IPS-20b (cell line): ENCODE data around the gene PROSER3.

Experiments used
- H3K27ac ChIP-seq: one replicate; pipeline ENCODE4 v1.5.1; 2013; ENCODE audit warnings: low read length
- H3K27me3 ChIP-seq: 2 replicates; pipeline ENCODE4 v1.6.1; 2013; ENCODE audit warnings: mild to moderate bottlenecking, low read length, inconsistent platforms; ENCODE audit not compliant: insufficient read depth
- H3K36me3 ChIP-seq: 2 replicates; pipeline ENCODE4 v1.6.1; 2013; ENCODE audit warnings: low read depth, mild to moderate bottlenecking, inconsistent platforms, low read length, moderate library complexity; ENCODE audit not compliant: insufficient read depth
- H3K4me1 ChIP-seq: 2 replicates; pipeline ENCODE4 v1.6.1; 2013; ENCODE audit warnings: mild to moderate bottlenecking, control low read depth, inconsistent platforms, low read length, moderate library complexity; ENCODE audit not compliant: insufficient read depth
- H3K4me3 ChIP-seq: 2 replicates; pipeline ENCODE4 v1.5.1; 2013; ENCODE audit warnings: mild to moderate bottlenecking, low read length, inconsistent platforms
- H3K9ac ChIP-seq: 2 replicates; pipeline ENCODE4 v1.6.1; 2013; ENCODE audit warnings: low read depth, mild to moderate bottlenecking, inconsistent platforms, low read length, moderate library complexity
- H3K9me3 ChIP-seq: 2 replicates; pipeline ENCODE4 v1.6.1; 2013; ENCODE audit warnings: mild to moderate bottlenecking, low read depth, low read length, inconsistent platforms; ENCODE audit not compliant: insufficient read depth

PROSER3 gene

DNA sequence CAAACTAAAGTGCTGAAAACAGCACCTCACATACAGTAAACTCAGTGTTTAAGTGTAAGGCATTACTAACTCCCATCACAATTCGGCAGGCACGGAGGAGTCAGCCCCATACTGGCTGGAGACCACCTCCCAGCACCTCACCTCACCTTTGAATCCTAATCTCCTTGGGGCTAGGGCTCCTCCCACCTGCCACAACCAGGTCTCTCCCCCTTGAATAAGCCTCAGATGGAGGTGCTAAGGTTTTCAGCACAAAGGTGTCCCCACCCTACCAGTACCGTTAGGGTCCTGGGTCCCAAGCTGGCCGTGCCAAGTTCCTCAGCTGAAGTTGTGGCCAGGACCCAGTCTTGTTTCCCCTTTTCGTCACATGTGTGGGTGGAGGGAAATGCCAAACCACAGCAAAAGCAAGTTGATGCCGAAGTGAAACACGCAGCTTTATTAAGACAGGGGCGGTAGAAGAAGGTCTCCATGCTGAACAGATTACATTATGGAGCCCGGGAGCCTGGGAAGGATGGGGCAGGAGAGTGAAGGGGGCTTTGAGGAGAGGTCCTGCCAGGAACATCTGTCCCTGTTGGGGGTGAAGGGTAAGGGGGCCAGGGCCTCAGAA lies 15.8 kb upstream of the PROSER3 start, which contains the start of gene IGFLR1:
TSS of gene IGFLR1 (minus strand) at position 332 of the 604 bp plus-strand sequence. CDS start 1,272 bp downstream, outside the sequence.
- peaks cover 19% of the 10 kb centered on the region for H3K36me3 ChIP-seq
- H3K9ac ChIP-seq = no peak within 1 kb of the TSS; the same call in 1 of the 2 replicates
- H3K4me3 ChIP-seq = peak within 1 kb of the TSS; percentile 80
- H3K9me3 ChIP-seq = no peaks in the 10 kb centered on the region
- H3K27me3 ChIP-seq = no peaks in the 10 kb centered on the region
- peaks cover 3% of the 10 kb centered on the region; the same call in 1 of the 2 replicates for H3K4me1 ChIP-seq
- H3K27ac ChIP-seq = no peak within 1 kb of the TSS

DNA sequence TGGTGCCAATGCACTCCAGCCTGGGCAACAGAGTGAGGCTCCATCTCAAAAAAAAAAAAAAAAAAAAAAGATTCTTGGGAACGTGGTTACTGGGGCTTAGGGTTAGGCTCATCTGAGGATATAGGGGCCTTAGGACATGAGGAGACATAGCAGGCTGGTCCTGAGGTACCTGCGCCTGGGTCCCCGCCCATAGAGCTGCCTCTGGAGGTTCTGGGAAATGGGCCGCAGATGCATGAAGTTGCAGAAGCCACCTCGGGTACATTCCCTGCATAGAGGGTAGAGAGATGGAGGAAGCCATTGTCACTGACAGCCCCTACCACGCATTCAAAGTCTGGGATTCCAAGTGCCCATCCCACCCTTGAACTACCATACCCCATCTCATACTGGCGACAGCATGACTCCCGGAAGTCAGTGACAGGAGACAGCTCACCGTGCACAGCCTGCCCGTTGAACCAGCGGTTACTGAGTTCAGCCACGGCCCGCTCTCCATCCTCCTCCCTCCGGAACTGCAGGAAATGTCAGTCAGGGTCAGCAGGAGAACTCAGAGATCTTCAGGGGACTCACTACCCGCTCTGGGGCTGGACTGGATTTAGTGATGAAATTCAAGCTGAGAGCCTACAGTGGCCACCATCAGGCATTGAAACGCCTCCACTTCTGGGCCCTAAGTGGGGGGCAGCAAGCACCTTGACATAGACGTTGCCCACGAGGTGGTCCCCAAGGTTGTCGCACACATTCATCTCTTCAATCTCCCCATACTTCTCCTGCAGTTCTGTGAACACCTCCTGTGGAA lies 14.1 kb upstream of the PROSER3 start:
- H3K9ac ChIP-seq = peak overlapping the region; percentile 97; the same call in 1 of the 2 replicates
- peak overlapping the region; percentile 83 for H3K4me3 ChIP-seq
- H3K27me3 ChIP-seq = no peaks in the 10 kb centered on the region
- no peak overlapping the region for H3K27ac ChIP-seq
- peaks cover 3% of the 10 kb centered on the region; the same call in 1 of the 2 replicates for H3K4me1 ChIP-seq
- H3K9me3 ChIP-seq = no peaks in the 10 kb centered on the region
- H3K36me3 ChIP-seq = peaks cover 4% of the 10 kb centered on the region

- Histone ChIP-seq H3K4me3 (peak overlapping the region; percentile 83), H3K27me3 (no peaks in the 10 kb centered on the region), H3K9me3 (no peaks in the 10 kb centered on the region), H3K9ac (peak overlapping the region; percentile 97; the same call in 1 of the 2 replicates), H3K27ac (peak overlapping the region; percentile 94), H3K4me1 (peaks cover 3% of the 10 kb centered on the region; the same call in 1 of the 2 replicates), H3K36me3 (no peaks in the 10 kb centered on the region)
These were observed 13.3 kb upstream of the PROSER3 start for GRCh38 chr19:35744430-35745327.

- H3K4me1 ChIP-seq = peaks cover 3% of the 10 kb centered on the region; the same call in 1 of the 2 replicates
These were observed 12.5 kb upstream of the PROSER3 start, which contains the start of the genes PSENEN and U2AF1L4 for GRCh38 chr19:35745328-35746086. PSENEN (plus strand) TSS chr19:35745651; CDS start chr19:35745931, 280 bp downstream. U2AF1L4 (minus strand) TSS chr19:35745418; CDS start chr19:35745391, 27 bp downstream.

GRCh38 chr19:35746087-35746462 lies 11.9 kb upstream of the PROSER3 start:
- no peaks in the 10 kb centered on the region for H3K9me3 ChIP-seq
- H3K4me3 ChIP-seq = peak overlapping the region; percentile 83
- H3K27ac ChIP-seq = peak overlapping the region; percentile 65
- peak overlapping the region; percentile 97; the same call in 1 of the 2 replicates for H3K9ac ChIP-seq
- H3K27me3 ChIP-seq = no peaks in the 10 kb centered on the region
- no peaks in the 10 kb centered on the region for H3K36me3 ChIP-seq
- peaks cover 3% of the 10 kb centered on the region; the same call in 1 of the 2 replicates for H3K4me1 ChIP-seq

More at GRCh38 chr19:35745328-35746086, 12.5 kb upstream of the PROSER3 start, which contains the start of the genes PSENEN and U2AF1L4:
- Histone ChIP-seq H3K36me3 (no peaks in the 10 kb centered on the region), H3K9me3 (no peaks in the 10 kb centered on the region), H3K27me3 (no peaks in the 10 kb centered on the region), H3K27ac (peak within 1 kb of the TSS; percentile 94), H3K4me3 (peak within 1 kb of the TSS; percentile 83), H3K9ac (peak within 1 kb of the TSS; percentile 97; the same call in 1 of the 2 replicates)

DNA sequence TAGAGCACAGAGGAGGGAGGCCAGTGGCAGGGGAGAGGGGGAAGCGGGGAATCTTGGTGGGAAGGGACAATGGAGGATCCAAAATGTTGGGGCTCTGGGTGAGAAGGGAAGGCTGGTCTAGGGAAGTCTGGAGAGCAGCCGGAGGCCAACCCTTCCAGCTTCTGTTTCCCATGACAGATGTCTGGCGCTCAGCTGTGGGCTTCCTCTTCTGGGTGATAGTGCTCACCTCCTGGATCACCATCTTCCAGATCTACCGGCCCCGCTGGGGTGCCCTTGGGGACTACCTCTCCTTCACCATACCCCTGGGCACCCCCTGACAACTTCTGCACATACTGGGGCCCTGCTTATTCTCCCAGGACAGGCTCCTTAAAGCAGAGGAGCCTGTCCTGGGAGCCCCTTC lies 11.4 kb upstream of the PROSER3 start:
- Histone ChIP-seq H3K9ac (peak overlapping the region; percentile 97; the same call in 1 of the 2 replicates), H3K9me3 (no peaks in the 10 kb centered on the region), H3K36me3 (no peaks in the 10 kb centered on the region), H3K4me1 (peaks cover 3% of the 10 kb centered on the region; the same call in 1 of the 2 replicates), H3K4me3 (peak overlapping the region; percentile 83), H3K27me3 (no peaks in the 10 kb centered on the region), H3K27ac (no peak overlapping the region)

DNA sequence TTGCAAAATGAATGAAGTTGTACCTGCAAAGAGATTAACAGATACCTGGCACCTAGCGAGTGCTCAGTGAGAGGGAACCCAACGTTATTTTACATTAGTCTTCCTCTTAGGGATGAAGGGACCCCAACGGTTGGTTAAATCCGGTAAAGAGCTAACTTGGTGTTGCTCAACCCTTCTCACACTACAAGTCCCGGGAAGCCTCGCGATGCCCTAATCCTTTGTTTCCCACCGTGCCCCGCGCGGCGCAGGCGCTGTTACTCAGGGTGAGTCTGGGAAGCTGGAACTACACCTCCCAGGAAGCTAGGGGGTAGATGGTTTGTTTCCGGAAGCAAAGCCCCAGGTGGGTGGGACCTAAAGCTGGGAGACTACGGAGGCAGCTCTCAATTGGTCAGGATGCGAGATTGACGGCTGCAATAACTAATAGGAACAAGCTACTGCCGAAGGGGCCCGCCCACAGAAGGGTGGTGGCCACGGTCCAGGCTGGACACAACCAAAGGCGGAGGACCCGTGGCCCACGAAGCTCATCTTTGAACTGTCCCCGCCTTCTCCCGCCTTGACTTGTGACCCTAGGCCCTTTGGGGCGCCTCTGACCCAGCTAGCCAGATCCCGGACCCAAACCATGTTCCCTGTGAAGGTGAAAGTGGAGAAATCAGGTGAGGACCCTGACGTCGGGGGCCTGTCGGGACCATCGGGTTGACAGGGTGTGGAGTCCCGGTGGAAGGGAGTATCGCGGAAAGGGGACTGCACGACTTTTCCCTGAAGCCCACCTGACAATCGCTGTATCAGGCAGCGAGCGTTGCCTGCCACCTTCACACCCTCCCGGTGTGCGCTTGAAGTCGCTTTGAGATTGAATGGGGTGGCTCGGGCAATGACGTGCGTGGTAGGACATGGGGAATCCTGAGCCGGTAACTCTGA lies 9.6 kb upstream of the PROSER3 start, which contains the start of gene LIN37:
TSS of gene LIN37 (plus strand) at position 471 of the 915 bp plus-strand sequence. CDS start at position 620, 149 bp downstream.
- Histone ChIP-seq H3K4me3 (peak within 1 kb of the TSS; percentile 89), H3K36me3 (no peaks in the 10 kb centered on the region), H3K27ac (no peak within 1 kb of the TSS), H3K9me3 (no peaks in the 10 kb centered on the region), H3K27me3 (no peaks in the 10 kb centered on the region), H3K9ac (peak within 1 kb of the TSS; percentile 63), H3K4me1 (peaks cover 3% of the 10 kb centered on the region; the same call in 1 of the 2 replicates)

GRCh38 chr19:35750167-35750566 lies 7.8 kb upstream of the PROSER3 start:
- no peak overlapping the region for H3K4me3 ChIP-seq
- H3K4me1 ChIP-seq = peaks cover 6% of the 10 kb centered on the region; the same call in 1 of the 2 replicates
- no peaks in the 10 kb centered on the region for H3K9me3 ChIP-seq
- no peak overlapping the region for H3K27ac ChIP-seq
- peaks cover 6% of the 10 kb centered on the region; the same call in 1 of the 2 replicates for H3K27me3 ChIP-seq
- H3K9ac ChIP-seq = no peak overlapping the region
- H3K36me3 ChIP-seq = no peaks in the 10 kb centered on the region

DNA sequence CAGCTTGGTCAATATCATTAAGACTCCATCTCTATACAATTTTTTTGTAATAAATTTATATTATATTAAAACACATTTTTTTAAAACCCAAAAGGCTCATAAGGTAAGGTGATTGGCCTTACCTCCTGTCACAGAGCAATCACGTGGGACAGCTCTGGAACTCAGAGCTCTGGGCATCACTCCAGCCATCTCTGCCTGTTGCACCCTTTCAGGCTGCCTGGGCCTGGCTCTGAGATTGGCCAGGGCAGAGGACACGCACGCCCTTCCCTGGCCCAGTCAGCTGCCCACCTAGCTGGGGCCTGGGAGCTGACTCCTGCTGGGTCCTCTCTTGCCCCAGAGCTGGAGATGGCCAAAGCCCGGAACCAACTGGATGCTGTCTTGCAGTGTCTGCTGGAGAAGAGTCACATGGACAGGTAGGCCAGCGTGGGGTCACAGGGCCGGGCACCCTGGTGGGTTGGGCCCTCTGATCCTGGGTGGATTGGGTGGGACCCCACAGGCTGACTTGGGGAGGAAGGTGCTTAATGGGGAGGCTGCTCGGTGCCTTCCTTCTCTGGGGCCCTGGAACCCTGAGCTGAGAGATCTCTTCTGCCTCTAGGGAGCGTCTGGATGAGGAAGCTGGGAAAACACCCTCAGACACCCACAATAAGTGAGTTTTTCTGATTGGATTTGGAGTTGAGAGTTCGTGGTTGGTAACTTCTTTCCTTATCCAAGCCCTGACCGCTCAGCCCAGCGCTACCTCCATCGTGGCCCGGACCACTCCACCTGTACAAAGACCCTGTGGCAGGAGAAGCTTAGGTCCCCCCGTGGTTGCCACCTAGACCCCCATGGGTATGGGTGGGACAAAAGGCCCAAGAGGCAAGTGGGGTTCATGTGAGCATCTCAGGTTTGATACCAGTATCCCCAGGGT lies 5.9 kb upstream of the PROSER3 start:
- Histone ChIP-seq H3K27ac (no peak overlapping the region), H3K36me3 (no peaks in the 10 kb centered on the region), H3K4me1 (peaks cover 3% of the 10 kb centered on the region; the same call in 1 of the 2 replicates), H3K27me3 (peaks cover 17% of the 10 kb centered on the region; the same call in 1 of the 2 replicates), H3K9me3 (no peaks in the 10 kb centered on the region), H3K4me3 (no peak overlapping the region), H3K9ac (no peak overlapping the region)
